CD4-positive, alpha-beta T cell treated with Interferon gamma for 1 hour (primary cell): ENCODE data around the gene LRMDA.

Experiments used
- DNase-seq: peaks from one replicate; pipeline ENCODE4 v3.0.0-alpha.2; 2020

Gene LRMDA

GRCh38 chr10:76302481-76302880, 871.1 kb downstream of the LRMDA start:
- no peak for DNase-seq

DNA sequence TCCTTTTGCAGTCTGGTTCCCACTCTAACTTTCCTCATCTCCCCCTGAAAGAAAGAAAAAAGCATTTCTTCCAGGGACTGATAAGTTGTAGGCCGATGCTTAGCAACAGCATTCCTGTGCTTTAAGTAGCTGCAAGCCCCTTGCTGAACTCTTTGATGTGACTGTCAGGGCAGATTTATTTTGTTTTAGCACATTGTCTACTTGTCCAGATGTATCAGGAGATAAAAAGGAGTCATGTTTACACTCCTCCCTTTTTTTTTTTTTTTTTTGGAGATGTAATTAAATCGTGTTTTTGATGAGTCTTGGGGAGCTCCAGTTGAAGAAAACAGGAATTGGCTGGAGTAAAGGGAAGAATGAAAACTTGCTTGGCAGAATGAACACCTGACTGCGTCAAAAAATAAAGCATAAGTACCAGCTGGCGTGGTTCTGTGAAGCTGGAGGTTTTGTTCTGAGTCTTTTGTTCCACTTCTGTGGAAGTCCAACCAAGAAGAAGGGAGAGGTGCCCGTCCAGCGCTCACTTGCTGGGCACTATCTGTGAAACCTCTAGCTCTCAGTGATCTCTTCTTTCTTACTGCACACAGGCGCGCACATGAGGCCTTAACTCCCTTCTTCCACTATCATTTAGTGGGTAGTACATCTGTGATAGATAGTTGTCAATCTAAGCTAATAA, 871.7 kb downstream of the LRMDA start:
- DNase-seq = no peak

DNA sequence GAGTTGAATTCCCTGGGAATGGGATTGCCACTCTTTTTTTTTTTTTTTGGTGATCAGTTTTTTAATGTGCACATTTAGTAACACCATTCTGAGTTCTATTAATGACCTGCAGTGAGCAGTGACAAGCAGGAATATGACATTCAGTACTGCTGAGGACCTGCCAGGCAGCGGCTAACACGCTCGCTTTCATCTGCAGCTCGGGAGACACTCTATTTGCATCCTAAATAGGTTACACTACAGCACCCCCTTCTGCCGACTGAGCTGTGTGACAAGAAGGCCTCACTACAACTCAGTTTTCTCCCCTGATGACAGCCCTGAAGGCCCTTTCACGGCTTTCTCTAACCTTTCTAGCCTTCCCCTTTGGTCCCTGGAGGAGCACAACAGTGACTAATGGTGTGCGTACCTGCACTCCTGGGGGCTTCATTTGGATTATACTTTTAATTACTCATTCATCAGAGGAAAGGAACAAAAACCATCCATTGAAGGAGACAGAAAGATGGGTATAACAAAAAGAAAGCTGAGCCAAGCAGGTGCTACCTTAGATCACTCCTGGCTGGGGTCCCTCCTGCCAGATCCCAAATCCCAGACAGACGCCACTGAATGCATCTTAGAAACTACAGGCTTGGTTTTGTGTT, 872.4 kb downstream of the LRMDA start:
- DNase-seq = no peak

- DNase-seq = no peak
Measured at GRCh38 chr10:76305930-76306615, 874.6 kb downstream of the LRMDA start.

DNA sequence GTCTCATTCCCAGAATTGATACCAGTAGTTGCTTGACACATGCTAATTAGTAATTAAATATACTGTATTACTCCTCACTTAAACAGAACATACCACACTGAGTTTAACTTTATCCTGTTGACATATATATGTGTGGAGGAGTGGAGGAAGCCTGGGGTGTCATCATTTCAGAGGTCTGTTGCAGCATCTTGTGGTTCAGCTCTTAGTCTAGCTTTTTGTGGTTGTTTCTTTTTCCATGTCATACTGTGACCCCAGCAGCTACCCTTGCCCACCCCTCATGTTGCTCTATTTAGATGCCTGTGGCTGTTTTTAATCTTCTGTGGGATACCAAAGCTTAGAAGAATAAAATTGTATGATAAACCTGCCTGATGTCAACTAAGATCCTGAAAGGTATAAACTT, 875.4 kb downstream of the LRMDA start:
- DNase-seq = no peak

- no peak for DNase-seq
Measured at GRCh38 chr10:76309070-76309469, 877.6 kb downstream of the LRMDA start.

GRCh38 chr10:76309741-76310587, 878.5 kb downstream of the LRMDA start:
- DNase-seq = no peak

DNA sequence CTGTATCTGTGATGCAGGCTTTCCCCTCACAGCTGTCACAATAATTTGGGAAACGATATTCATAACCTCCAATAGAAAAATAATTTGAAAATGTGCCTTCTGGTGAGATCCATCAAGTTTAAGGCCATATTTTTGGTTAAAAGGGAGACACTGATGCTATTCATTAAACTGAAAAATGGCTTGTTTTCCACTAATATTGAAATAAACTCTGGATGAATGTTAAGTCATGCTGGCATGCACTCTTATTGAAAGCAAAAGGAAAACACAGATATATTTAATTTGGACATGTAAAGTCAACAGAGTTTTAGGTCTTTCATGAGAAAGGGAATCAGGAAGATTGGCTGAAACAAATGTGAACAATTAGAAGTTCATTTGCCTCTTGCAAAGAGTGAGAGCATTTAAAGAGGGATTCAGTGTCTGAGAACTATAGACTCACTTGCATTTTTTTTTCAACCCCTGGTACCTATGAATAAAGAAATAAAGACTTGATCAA, 879.2 kb downstream of the LRMDA start:
- no peak for DNase-seq

DNA sequence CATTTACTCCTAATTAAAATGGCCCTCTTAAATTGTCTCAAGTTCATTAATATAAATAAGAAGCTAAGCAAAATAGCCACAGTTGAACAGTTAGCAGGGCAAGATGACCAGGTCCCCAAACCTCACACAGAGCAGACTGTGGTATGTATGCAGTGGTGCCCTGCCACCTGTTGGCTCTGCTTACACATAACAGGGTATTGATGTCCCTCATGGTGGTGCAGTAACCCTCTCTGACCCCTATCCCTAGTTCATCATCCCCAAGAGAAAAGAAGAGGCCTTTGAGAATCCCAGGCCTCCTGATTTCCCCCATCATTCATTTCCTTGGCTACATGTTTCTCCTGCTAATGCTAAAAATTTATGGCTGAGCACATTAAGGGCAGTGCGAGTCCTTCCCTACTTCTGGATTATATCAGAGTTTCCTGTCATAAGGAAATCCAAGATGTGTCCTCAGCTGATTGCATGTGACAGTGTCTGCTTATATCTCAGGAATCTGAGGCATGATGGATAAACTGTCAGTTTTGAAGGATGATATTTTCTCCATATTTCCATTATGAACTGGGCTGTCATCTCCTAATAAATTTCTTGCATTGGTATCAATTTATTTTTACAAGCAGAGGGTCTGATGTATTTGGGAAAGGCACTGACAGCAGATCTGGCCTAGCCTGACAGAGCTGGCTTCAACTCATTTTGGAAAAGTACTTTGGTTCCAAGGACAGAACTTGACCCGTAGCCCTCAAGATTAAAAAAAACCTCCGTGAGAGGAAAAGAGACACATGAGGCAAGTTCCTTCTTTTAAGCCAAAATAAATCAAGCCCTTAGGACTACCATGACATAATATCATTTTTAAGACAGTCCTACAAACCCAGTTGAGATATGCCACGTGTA, 880.6 kb downstream of the LRMDA start:
- no peak for DNase-seq

GRCh38 chr10:76315240-76315639, 883.8 kb downstream of the LRMDA start:
- DNase-seq = no peak

DNA sequence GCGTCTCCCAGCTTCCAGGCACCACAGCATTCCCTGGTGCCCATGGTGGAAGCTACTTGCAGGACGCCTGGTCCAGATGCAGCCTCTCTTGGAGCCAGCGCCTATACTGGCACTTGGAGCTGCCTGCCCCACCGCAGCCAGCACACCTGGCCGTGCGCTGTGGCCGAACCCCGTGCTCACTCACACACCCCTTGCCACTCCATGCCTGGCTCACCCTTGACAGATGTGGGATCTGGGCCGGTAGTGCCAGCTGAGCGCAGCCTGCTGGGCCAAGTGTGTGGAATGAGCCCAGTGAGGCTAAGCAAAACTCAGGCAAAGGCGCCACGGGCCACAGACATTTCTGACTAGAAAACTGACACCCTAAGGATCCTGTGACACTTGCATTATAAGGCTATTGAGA, 884.8 kb downstream of the LRMDA start:
- DNase-seq = no peak

DNA sequence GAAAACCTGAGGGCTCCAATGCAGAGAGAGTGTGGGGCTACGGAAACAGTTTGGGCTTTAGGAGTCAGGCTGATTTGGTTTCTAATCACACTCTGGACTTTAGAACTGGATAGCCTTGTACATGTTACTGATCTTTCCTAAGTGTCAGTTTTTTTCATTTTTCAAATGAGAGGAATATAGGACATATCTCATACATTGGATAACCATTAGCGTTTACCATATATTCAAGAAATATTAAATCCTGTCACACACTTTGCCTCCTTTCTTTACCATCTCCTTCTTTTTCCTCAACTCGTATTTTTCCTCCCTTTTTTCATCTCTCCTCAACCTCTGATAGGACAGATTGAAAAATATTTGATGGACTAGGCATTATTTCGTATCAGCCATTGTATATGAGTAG, 885.7 kb downstream of the LRMDA start:
- no peak for DNase-seq

DNA sequence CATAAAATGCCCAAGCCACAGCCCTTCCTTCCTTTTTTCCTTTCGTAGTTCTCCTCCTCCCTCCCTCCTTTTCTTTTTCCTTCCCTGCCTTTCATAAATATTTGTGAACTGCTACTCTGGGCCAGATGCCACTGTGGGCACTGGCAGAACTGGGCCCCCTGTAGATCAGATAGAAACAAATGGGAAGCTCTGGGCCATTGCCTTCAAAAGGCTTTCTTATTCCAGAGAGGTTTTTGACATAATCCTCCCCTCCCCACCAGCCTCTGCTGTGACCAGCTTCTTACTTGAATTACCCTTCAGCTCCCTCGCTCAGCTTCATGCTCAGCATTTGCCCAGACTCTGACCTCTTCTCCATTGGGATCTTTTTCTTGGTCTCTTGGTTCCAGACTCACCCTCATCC, 886.8 kb downstream of the LRMDA start:
- no peak for DNase-seq

GRCh38 chr10:76319661-76320060, 888.2 kb downstream of the LRMDA start:
- DNase-seq = no peak

DNA sequence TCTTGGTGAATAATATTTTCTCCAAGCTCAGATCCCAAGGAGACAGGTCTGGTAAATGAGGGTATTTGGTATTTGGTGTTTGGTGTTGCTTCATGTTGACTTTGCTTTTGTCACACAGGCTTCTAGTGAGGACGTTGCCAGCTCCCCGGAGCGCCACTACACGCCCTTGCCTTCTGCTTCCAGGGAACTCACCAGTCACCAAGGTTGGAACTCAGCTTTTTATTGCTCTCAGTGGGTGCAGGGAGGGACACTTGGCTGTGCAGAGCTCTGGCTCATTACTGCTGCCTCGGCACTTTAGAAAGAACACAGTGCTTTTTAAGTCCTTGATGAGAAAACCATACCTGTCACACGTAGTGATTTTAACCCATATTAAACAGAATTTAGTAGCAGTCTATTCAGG, 892.9 kb downstream of the LRMDA start:
- no peak for DNase-seq

GRCh38 chr10:76327441-76327840, 896.0 kb downstream of the LRMDA start:
- no peak for DNase-seq

GRCh38 chr10:76328348-76328747, 896.9 kb downstream of the LRMDA start:
- DNase-seq = no peak

DNA sequence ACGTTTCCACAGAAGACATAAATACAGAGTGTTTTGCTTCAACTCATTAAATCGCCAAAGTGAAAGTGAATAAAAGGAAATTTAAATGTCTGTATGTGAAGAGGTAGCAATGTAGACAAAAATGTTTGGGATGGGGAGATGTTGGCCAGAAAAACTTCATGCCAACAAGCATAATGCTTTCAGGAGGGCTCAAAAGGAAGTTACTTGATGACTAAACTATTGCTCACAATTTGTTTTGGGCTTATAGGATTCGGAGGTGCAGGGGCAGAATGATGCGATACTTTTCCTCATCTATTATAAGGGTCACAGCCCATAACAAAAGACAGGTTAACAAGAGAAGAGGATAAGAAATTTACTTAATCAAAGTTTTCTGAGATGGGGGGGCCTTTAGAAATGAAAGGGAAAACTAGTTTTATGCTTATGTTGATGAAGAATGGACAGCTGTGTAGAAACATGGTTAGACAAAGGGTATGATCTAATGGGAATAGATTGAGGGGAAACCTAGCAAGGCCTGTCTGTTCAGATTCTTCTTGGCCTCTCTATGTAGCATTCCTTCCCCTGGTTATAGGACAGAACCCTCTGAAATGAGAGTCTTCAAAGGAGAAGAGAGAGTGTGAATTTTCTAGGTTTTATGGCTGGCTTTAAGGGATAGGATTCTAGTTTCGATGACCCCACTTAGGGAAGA, 898.6 kb downstream of the LRMDA start:
- DNase-seq = no peak

GRCh38 chr10:76331742-76332141, 900.3 kb downstream of the LRMDA start:
- DNase-seq = no peak

DNA sequence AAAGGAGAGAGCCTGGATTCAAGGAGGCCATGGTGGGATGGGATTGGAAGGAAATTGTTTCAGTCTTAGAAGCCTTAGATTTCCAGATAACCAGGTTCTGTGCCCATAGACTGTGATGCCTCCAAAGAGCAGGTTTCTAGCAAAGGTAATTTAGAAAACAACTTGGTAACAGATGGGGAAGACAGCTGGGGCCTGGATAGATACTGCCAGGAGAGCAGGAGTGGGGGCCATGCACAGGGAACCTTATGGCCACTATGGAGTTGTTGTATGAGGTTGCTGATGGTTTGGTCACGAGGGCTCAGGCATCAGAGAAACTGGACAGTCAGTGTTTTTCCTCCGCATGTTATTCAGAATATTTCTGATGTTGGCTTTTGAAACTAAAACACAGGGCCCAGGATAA, 901.9 kb downstream of the LRMDA start:
- no peak for DNase-seq

GRCh38 chr10:76333796-76334195, 902.4 kb downstream of the LRMDA start:
- no peak for DNase-seq

- DNase-seq = no peak
Measured at GRCh38 chr10:76334255-76334654, 902.8 kb downstream of the LRMDA start.
